Nephron progenitor cell (in vitro differentiated cells): ENCODE results near the gene GYG1.
"Not testable (repeated sequence)": the region's sequence is repeated elsewhere in the genome, so short reads cannot be mapped to it uniquely, and the experiment has no call there.

Experiments used
- DNase-seq: peaks from one replicate; pipeline ENCODE4 v3.0.0; 2021
- H3K27ac Mint-ChIP-seq: 2 replicates; pipeline ENCODE4 v1.8.0; 2021; ENCODE audit warnings: mild to moderate bottlenecking, moderate library complexity, mixed read lengths
- H3K27me3 Mint-ChIP-seq: 2 replicates; pipeline ENCODE4 v1.8.0; 2021; ENCODE audit warnings: mild to moderate bottlenecking, low read depth, mixed read lengths; ENCODE audit not compliant: poor library complexity
- H3K36me3 Mint-ChIP-seq: 2 replicates; pipeline ENCODE4 v1.8.0; 2021; ENCODE audit warnings: low read depth, mixed read lengths
- H3K4me1 Mint-ChIP-seq: 2 replicates; pipeline ENCODE4 v1.8.0; 2021; ENCODE audit warnings: mixed read lengths
- H3K4me3 Mint-ChIP-seq: 2 replicates; pipeline ENCODE4 v1.8.0; 2021; ENCODE audit warnings: mild to moderate bottlenecking, moderate library complexity, mixed read lengths
- H3K9me3 Mint-ChIP-seq: 2 replicates; pipeline ENCODE4 v1.8.0; 2021; ENCODE audit warnings: mild to moderate bottlenecking, moderate library complexity, mixed read lengths
- CTCF ChIP-seq: fragments of 200-600 bp; sonication (generic); IDR thresholded peaks from 2 replicates; pipeline ENCODE4 v1.5.0; 2021; ENCODE audit warnings: antibody characterized with exemption

The GYG1 gene

DNA sequence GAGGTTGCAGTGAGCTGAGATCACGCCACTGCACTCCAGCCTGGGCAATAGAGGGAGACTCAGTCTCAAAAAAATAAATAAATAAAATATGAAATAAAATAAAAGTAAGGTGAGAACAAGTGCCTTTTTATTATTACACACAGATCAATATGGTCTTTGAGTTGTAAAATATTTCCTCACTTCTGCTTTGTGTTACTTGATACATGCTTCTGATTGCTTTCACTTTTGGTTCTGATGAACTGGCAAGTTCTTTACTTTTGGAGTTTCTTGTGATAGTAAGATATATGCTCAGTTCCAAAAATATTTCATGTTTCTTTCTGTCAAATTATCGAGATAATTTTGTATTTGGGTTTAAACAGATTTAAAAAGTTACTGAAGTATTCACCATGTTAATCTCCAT, 16.6 kb upstream of the GYG1 start:
- H3K4me1 Mint-ChIP-seq, result peaks cover 19% of the 10 kb centered on the region
- peaks cover 15% of the 10 kb centered on the region for H3K9me3 Mint-ChIP-seq
- DNase-seq, result no peak
- no peaks in the 10 kb centered on the region for H3K36me3 Mint-ChIP-seq
- no peaks in the 10 kb centered on the region for H3K27me3 Mint-ChIP-seq
- TF ChIP-seq CTCF, result no peak
- H3K4me3 Mint-ChIP-seq, result no peak overlapping the region
- no peak overlapping the region for H3K27ac Mint-ChIP-seq

DNA sequence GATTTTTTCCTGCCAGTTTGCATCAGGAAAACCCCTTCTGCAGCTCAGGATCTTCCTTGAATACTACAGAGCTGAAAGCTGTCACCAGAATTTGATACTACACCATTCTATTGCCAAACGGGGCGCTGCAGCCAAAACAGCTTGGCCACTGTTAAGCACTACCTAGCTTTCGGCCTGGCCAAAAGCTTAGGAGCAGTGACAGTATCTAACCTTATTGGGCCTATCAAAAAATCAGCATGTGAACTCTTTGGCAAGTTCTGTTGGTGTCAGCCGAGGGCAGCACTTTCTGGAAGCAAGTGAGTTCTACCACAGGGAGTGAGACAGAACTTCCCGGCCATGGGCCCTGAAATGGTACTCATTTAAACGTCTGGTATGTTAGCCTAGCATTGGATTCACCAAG, 16.1 kb upstream of the GYG1 start:
- Mint-ChIP-seq H3K4me3 (no peak overlapping the region), H3K4me1 (peaks cover 14% of the 10 kb centered on the region), H3K27ac (no peak overlapping the region), H3K27me3 (no peaks in the 10 kb centered on the region), H3K9me3 (peaks cover 15% of the 10 kb centered on the region), H3K36me3 (no peaks in the 10 kb centered on the region)
- no peak for TF ChIP-seq CTCF
- no peak for DNase-seq

DNA sequence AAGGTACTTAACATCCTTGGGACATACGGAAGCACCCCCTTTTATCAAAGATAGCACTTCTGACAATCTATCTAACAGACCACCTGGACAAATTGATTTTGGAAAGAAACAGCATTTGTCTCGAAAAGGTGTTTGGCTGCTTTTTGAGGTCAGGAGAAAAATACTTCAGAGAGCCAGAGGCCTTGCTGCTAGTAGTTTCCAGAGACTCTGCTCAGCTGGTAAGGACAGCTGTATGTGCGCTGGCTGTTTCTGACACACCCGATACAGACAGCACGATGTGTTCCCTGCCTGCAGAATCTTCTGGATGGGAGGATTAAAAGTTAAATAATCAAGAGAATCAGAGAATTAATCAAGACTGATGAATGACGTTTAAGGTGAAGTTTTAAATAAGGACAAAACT, 15.6 kb upstream of the GYG1 start:
- H3K27ac Mint-ChIP-seq, result no peak overlapping the region
- H3K4me1 Mint-ChIP-seq, result peaks cover 9% of the 10 kb centered on the region
- TF ChIP-seq CTCF, result no peak
- H3K4me3 Mint-ChIP-seq, result no peak overlapping the region
- no peak for DNase-seq
- H3K36me3 Mint-ChIP-seq, result no peaks in the 10 kb centered on the region
- H3K9me3 Mint-ChIP-seq, result peaks cover 15% of the 10 kb centered on the region
- no peaks in the 10 kb centered on the region for H3K27me3 Mint-ChIP-seq

DNA sequence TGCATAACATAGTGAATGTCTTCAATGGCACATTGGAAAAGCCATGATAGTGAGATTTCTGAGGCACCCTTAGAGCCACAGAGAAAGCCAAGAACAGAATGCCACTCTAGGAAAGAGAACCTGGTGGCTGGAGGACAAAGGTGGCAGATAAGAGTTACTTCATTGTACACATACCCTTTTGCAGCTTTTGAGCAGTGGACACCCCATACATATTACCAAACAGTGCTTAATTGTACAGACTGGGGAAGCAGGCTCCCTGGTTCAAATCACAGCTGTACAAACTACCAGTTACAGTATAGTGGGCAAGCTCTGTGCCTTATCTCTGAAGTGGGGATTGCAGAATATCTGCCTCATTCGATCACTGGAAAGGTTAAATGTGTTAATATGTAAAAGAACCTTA, 10.1 kb upstream of the GYG1 start:
- no peaks in the 10 kb centered on the region for H3K36me3 Mint-ChIP-seq
- no peak for TF ChIP-seq CTCF
- DNase-seq, result no peak
- H3K9me3 Mint-ChIP-seq, result peaks cover 11% of the 10 kb centered on the region
- no peak overlapping the region for H3K4me3 Mint-ChIP-seq
- no peaks in the 10 kb centered on the region for H3K27me3 Mint-ChIP-seq
- H3K27ac Mint-ChIP-seq, result no peak overlapping the region
- no peaks in the 10 kb centered on the region for H3K4me1 Mint-ChIP-seq

DNA sequence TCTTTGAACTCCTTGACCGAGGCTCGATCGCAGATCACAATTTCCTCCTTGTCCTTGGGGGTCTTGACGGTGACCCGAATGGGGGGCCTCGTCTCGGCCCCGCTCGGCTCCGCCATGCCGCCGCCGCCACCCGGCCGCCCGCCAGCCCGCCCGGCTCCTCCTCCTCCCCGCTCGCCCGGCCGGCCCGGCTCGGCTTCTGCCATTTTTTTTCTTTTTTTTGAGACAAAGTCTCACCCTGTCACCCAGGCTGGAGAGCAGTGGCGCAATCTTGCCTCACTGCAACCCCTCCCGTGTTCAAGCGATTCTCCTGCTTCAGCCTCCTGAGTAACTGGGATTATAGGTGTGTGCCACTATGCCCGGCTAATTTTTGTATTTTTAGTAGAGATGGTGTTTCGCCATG, 3.8 kb upstream of the GYG1 start:
- not testable (repeated sequence) for H3K4me3 Mint-ChIP-seq, H3K9me3 Mint-ChIP-seq, H3K27ac Mint-ChIP-seq, H3K4me1 Mint-ChIP-seq, DNase-seq, H3K36me3 Mint-ChIP-seq
- peaks cover 12% of the 10 kb centered on the region for H3K27me3 Mint-ChIP-seq

DNA sequence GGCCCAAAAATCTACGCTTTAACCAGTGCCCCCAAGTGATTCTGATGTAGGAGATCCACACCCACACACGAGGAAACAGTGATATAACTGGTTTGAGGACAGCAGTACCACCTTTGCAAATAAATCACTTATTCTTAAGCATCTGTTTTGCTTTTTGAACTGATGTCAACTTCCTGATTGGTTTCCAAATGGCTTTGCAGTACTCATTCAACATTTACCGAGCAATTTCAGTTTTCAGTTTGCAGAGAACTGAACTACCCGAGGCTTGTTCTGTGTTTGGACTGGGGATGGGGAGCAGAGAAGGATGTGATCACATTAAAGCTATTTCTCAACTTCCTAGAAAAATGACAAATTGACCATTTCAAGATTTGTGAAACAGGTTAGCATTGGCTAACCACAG, 1.1 kb upstream of the GYG1 start:
- Mint-ChIP-seq H3K9me3 (no peaks in the 10 kb centered on the region), H3K4me3 (peak overlapping the region; percentile 83), H3K4me1 (peaks cover 5% of the 10 kb centered on the region), H3K27me3 (peaks cover 19% of the 10 kb centered on the region), H3K36me3 (no peaks in the 10 kb centered on the region), H3K27ac (no peak overlapping the region)
- no peak for TF ChIP-seq CTCF
- no peak for DNase-seq
